H1 (cell line): Measurements from ENCODE around the gene ZNF729. TPM values are rescaled to one million over a fixed set of nuclear protein-coding genes. Genes with fewer than 3 reads are reported as not detected.

Experiments
- CTCF ChIA-PET: fragments of 300-600 bp; sonication (Branson Sonifier 250); formaldehyde crosslinking; loops from one replicate; lab custom pipeline; 2021; ENCODE audit not compliant: partially characterized antibody; lab: Charles Lee
- POLR2A ChIA-PET: fragments of 300-600 bp; sonication (Branson Sonifier 250); formaldehyde crosslinking; loops from one replicate; lab custom pipeline; 2021; ENCODE audit warnings: inconsistent platforms; ENCODE audit not compliant: partially characterized antibody; lab: Charles Lee
- DNase-seq, 2 experiments: peaks; one replicate each; pipeline versions ENCODE4 v3.0.0 to v3.0.0-alpha.2; 2010 to 2022; ENCODE audit warnings: low spot score in 2 of 2, low read depth in 1 of 2, mixed read lengths in 1 of 2
- FAIRE-seq: peaks from 2 replicates; lab custom pipeline; 2011; peaks lifted over from hg19 to GRCh38; lab: Jason Lieb, UNC
- H2AFZ ChIP-seq: 2 replicates; pipeline ENCODE4 v1.8.1; 2012; ENCODE audit warnings: low read length, inconsistent platforms
- H2AK5ac ChIP-seq: 2 replicates; pipeline ENCODE4 v1.6.1; 2013; ENCODE audit warnings: low read depth, low read length
- H2BK120ac ChIP-seq: replicated peaks from 2 replicates; pipeline ENCODE3; 2013; ENCODE audit warnings: low read depth, low read length, inconsistent platforms
- H2BK12ac ChIP-seq: 2 replicates; pipeline ENCODE4 v1.6.1; 2013; ENCODE audit warnings: low read depth, low read length
- H2BK15ac ChIP-seq: 2 replicates; pipeline ENCODE4 v1.6.1; 2013; ENCODE audit warnings: low read length
- H2BK20ac ChIP-seq: 2 replicates; pipeline ENCODE4 v1.6.1; 2013; ENCODE audit warnings: low read length
- H2BK5ac ChIP-seq: 2 replicates; pipeline ENCODE4 v1.6.1; 2013; ENCODE audit warnings: low read depth, low read length
- H3K14ac ChIP-seq: 2 replicates; pipeline ENCODE4 v1.6.1; 2013; ENCODE audit warnings: inconsistent platforms; ENCODE audit not compliant: insufficient read length
- H3K18ac ChIP-seq: 2 replicates; pipeline ENCODE4 v1.6.1; 2013; ENCODE audit warnings: low read length; ENCODE audit errors: extremely low read depth
- H3K23ac ChIP-seq: 2 replicates; pipeline ENCODE4 v1.6.1; 2013; ENCODE audit warnings: inconsistent platforms; ENCODE audit not compliant: insufficient read length
- H3K23me2 ChIP-seq: 2 replicates; pipeline ENCODE4 v1.6.1; 2013; ENCODE audit warnings: low read depth, low read length
- H3K27ac ChIP-seq: 2 replicates; pipeline ENCODE4 v1.6.1; 2011; ENCODE audit warnings: low read depth, low read length, inconsistent platforms
- H3K27me3 ChIP-seq, 4 experiments: replicated peaks in 1 of 4; 1 replicate in 1 of 4; 2 replicates in 3 of 4; pipeline versions ENCODE4 v1.6.1 to v1.8.1; 2011 to 2013; ENCODE audit warnings: low read length in 3 of 4, mild to moderate bottlenecking in 3 of 4, inconsistent platforms in 2 of 4, mixed read lengths in 2 of 4, moderate library complexity in 1 of 4; ENCODE audit not compliant: control insufficient read depth in 3 of 4, insufficient read depth in 3 of 4; ENCODE audit errors: extremely low read depth in 1 of 4
- H3K36me3 ChIP-seq, 4 experiments: 2 replicates each; pipeline versions ENCODE4 v1.6.1 to v1.8.1; 2011 to 2013; ENCODE audit warnings: mild to moderate bottlenecking in 4 of 4, low read length in 3 of 4, moderate library complexity in 2 of 4, control low read depth in 1 of 4, inconsistent platforms in 1 of 4; ENCODE audit not compliant: insufficient read depth in 4 of 4, control insufficient read depth in 2 of 4
- H3K4ac ChIP-seq: replicated peaks from 2 replicates; pipeline ENCODE3; 2013; ENCODE audit warnings: low read length, low read depth, mixed read lengths, inconsistent platforms; ENCODE audit not compliant: insufficient read length
- H3K4me1 ChIP-seq, 4 experiments: replicated peaks in 1 of 4; 1 replicate in 1 of 4; 2 replicates in 3 of 4; pipeline versions ENCODE4 v1.6.1 to v1.8.1; 2011 to 2013; ENCODE audit warnings: low read length in 3 of 4, inconsistent platforms in 2 of 4, mixed read lengths in 1 of 4; ENCODE audit not compliant: insufficient read depth in 4 of 4, control insufficient read depth in 3 of 4
- H3K4me2 ChIP-seq, 2 experiments: 2 replicates each; pipeline versions ENCODE4 v1.6.1 to v1.8.1; 2011 to 2013; ENCODE audit warnings: low read depth in 2 of 2, low read length in 2 of 2, control low read depth in 1 of 2, inconsistent platforms in 1 of 2, mild to moderate bottlenecking in 1 of 2; ENCODE audit not compliant: insufficient read depth in 1 of 2
- H3K4me3 ChIP-seq, 4 experiments: fragments of 200-600, 300-600 bp in 1 of 4; sonication (generic), shearing (Covaris generic), sonication (Bioruptor Twin) in 1 of 4; 2 replicates each; pipeline versions ENCODE4 v1.5.1 to v1.8.1; 2011 to 2016; ENCODE audit warnings: low read length in 4 of 4, low read depth in 3 of 4, control low read depth in 2 of 4, inconsistent platforms in 2 of 4, mild to moderate bottlenecking in 2 of 4, mixed read lengths in 1 of 4, moderate library complexity in 1 of 4; ENCODE audit not compliant: insufficient read depth in 2 of 4; ENCODE audit errors: extremely low read depth in 1 of 4
- H3K56ac ChIP-seq: replicated peaks from 2 replicates; pipeline ENCODE3; 2013; ENCODE audit warnings: low read depth, mild to moderate bottlenecking, mixed read lengths, low read length, inconsistent platforms; ENCODE audit not compliant: insufficient read length
- H3K79me1 ChIP-seq: 2 replicates; pipeline ENCODE4 v1.6.1; 2013; ENCODE audit warnings: low read depth, low read length, control low read depth
- H3K79me2 ChIP-seq, 2 experiments: 2 replicates each; pipeline versions ENCODE4 v1.6.1 to v1.8.1; 2012 to 2013; ENCODE audit warnings: low read length in 2 of 2, mild to moderate bottlenecking in 2 of 2, inconsistent platforms in 1 of 2; ENCODE audit not compliant: insufficient read depth in 2 of 2, control insufficient read depth in 1 of 2
- H3K9ac ChIP-seq, 4 experiments: replicated peaks in 1 of 4; 1 replicate in 1 of 4; 2 replicates in 3 of 4; pipeline versions ENCODE4 v1.6.1 to v1.8.1; 2011 to 2013; ENCODE audit warnings: low read depth in 3 of 4, low read length in 3 of 4, control low read depth in 2 of 4, mild to moderate bottlenecking in 2 of 4, moderate library complexity in 2 of 4, inconsistent platforms in 1 of 4; ENCODE audit errors: extremely low read depth in 1 of 4
- H3K9me3 ChIP-seq, 2 experiments: 2 replicates each; pipeline versions ENCODE4 v1.6.1 to v1.8.1; 2012 to 2013; ENCODE audit warnings: mild to moderate bottlenecking in 2 of 2, moderate library complexity in 2 of 2, control low read depth in 1 of 2, inconsistent platforms in 1 of 2, low read depth in 1 of 2, low read length in 1 of 2, mixed read lengths in 1 of 2; ENCODE audit not compliant: insufficient read depth in 2 of 2
- H4K20me1 ChIP-seq, 2 experiments: replicated peaks in 1 of 2; 2 replicates each; pipeline versions ENCODE3 to v1.8.1; 2011 to 2013; ENCODE audit warnings: inconsistent platforms in 2 of 2, low read length in 2 of 2, mild to moderate bottlenecking in 1 of 2; ENCODE audit not compliant: insufficient read depth in 2 of 2, control insufficient read depth in 1 of 2
- H4K5ac ChIP-seq: 2 replicates; pipeline ENCODE4 v1.6.1; 2013; ENCODE audit warnings: low read length, low read depth, mixed read lengths, inconsistent platforms; ENCODE audit not compliant: insufficient read length
- H4K8ac ChIP-seq: 2 replicates; pipeline ENCODE4 v1.8.0; 2013; ENCODE audit warnings: mild to moderate bottlenecking, moderate library complexity, low read length, inconsistent platforms; ENCODE audit not compliant: insufficient read depth; ENCODE audit errors: extremely low read depth
- H4K91ac ChIP-seq: replicated peaks from 2 replicates; pipeline ENCODE3; 2013; ENCODE audit warnings: low read length, mixed read lengths, inconsistent platforms; ENCODE audit not compliant: insufficient read length
- ATF3 ChIP-seq: IDR thresholded peaks from 2 replicates; pipeline ENCODE4 v1.6.1; 2011; ENCODE audit warnings: low read depth, mild to moderate bottlenecking, low read length; ENCODE audit not compliant: insufficient read depth
- CHD1 ChIP-seq: IDR thresholded peaks from 2 replicates; pipeline ENCODE4 v1.6.1; 2012; ENCODE audit warnings: low read depth, low read length, improper control_type of control experiment
- EP300 ChIP-seq, 2 experiments: IDR thresholded peaks; 1 replicate in 1 of 2; 2 replicates in 1 of 2; pipeline ENCODE4 v1.6.1; 2011 to 2012; ENCODE audit warnings: low read depth in 2 of 2, low read length in 2 of 2, mild to moderate bottlenecking in 2 of 2, borderline replicate concordance in 1 of 2, inconsistent platforms in 1 of 2, moderate library complexity in 1 of 2
- JUN ChIP-seq: IDR thresholded peaks from 2 replicates; pipeline ENCODE4 v1.6.1; 2011; ENCODE audit warnings: low read depth, mild to moderate bottlenecking, improper control_type of control experiment, low read length
- KDM4A ChIP-seq: IDR thresholded peaks from one replicate; pipeline ENCODE4 v1.7.1; 2012; ENCODE audit warnings: low read depth, mild to moderate bottlenecking, moderate library complexity, low read length, inconsistent platforms; ENCODE audit not compliant: severe bottlenecking
- MAX ChIP-seq: IDR thresholded peaks from 2 replicates; pipeline ENCODE4 v1.6.1; 2012; ENCODE audit warnings: inconsistent platforms
- PHF8 ChIP-seq: fragments of 200-600 bp; sonication (generic); conservative IDR thresholded peaks from 2 replicates; pipeline ENCODE4 v1.7.1; 2012; ENCODE audit warnings: low read depth, mild to moderate bottlenecking, inconsistent platforms, low read length, moderate library complexity
- POLR2A ChIP-seq, 2 experiments: IDR thresholded peaks; 1 replicate in 1 of 2; 2 replicates in 1 of 2; pipeline ENCODE4 v1.6.1; 2011; ENCODE audit warnings: low read depth in 2 of 2, low read length in 2 of 2, mild to moderate bottlenecking in 2 of 2; ENCODE audit errors: control extremely low read depth in 1 of 2
- POU5F1 ChIP-seq: IDR thresholded peaks from 2 replicates; pipeline ENCODE4 v1.6.1; 2011; ENCODE audit warnings: low read depth, mild to moderate bottlenecking, low read length, moderate library complexity
- RFX5 ChIP-seq: IDR thresholded peaks from 2 replicates; pipeline ENCODE4 v1.6.1; 2011; ENCODE audit warnings: low read depth, low read length, improper control_type of control experiment, borderline replicate concordance
- SIRT6 ChIP-seq: IDR thresholded peaks from one replicate; pipeline ENCODE4 v1.7.1; 2012; ENCODE audit warnings: low read length, inconsistent platforms
- SRF ChIP-seq: IDR thresholded peaks from 2 replicates; pipeline ENCODE4 v1.6.1; 2011; ENCODE audit warnings: mild to moderate bottlenecking, low read depth, low read length, moderate library complexity
- USF2 ChIP-seq: IDR thresholded peaks from 2 replicates; pipeline ENCODE4 v1.6.1; 2011; ENCODE audit warnings: low read length, improper control_type of control experiment
- YY1 ChIP-seq: IDR thresholded peaks from 2 replicates; pipeline ENCODE4 v1.6.1; 2011; ENCODE audit warnings: low read depth, mild to moderate bottlenecking, low read length
- WGBS, 2 experiments: shearing (Covaris generic) in 1 of 2; methylation state at CpG; one replicate each; pipeline versions ENCODE4 v1.1.6 to v1.1.7; 2013 to 2015; ENCODE audit warnings: low lambda C conversion rate in 2 of 2, mixed read lengths in 2 of 2, inconsistent platforms in 1 of 2, low coverage in 1 of 2, missing lambda C conversion rate in 1 of 2; ENCODE audit not compliant: insufficient replicate concordance in 2 of 2, insufficient coverage in 1 of 2, insufficient read length in 1 of 2; ENCODE audit errors: extremely low coverage in 1 of 2, missing lambda C conversion rate in 1 of 2; 5-methylcytosine and 5-hydroxymethylcytosine counted together
- polyA plus RNA-seq, 7 experiments: library from polyadenylated mRNA; depleted of rRNA in 3 of 7; stranded (reverse) in 5 of 7; unstranded in 2 of 7; fragments of >200 nt in 5 of 7; fragments of 200-250 nt in 2 of 7; gene quantifications; 1 replicate in 5 of 7; 2 replicates in 1 of 7; 4 replicates in 1 of 7; pipeline versions ENCODE4 v1.2.1 to v1.2.3, GENCODE V29; 2011 to 2013; ENCODE audit warnings: missing spikeins in 2 of 7, mixed read lengths in 2 of 7
- total RNA-seq: library from RNA; stranded (reverse); fragmentation: NEBNext Ultra II Directional; extraction: Animal tissue kit (Norgen Biotek cat#: 25700); gene quantifications from 2 replicates; pipeline ENCODE4 v1.2.1, GENCODE V29; 2021

Gene ZNF729
- total and polyA plus RNA-seq, 2 of the 8 experiments (the other 6 are each of a cell fraction or from before 2014, with no cell fraction given) = not detected

- no peak overlapping the region for H2BK5ac ChIP-seq
- H4K91ac ChIP-seq = no peak overlapping the region
- H3K79me1 ChIP-seq = no peaks in the 10 kb centered on the region
- no peaks in the 10 kb centered on the region for H3K4me1 ChIP-seq
- FAIRE-seq (no peak), DNase-seq (no peak)
- WGBS, 2 experiments = 87% methylated on average over 5 of the region's 5 CpGs; no CpG with 5 or more reads in 1 of the 2 experiments
- no peak overlapping the region for H2BK15ac ChIP-seq
- no peaks in the 10 kb centered on the region for H3K27me3 ChIP-seq
- no peak overlapping the region for H3K4ac ChIP-seq
- H2AK5ac ChIP-seq = no peak overlapping the region
- no peaks in the 10 kb centered on the region for H3K79me2 ChIP-seq
- POLR2A ChIA-PET = no interaction called here
- no peaks in the 10 kb centered on the region for H3K23me2 ChIP-seq
- H4K5ac ChIP-seq = no peak overlapping the region
- H2AFZ ChIP-seq = no peak overlapping the region
- H3K9ac ChIP-seq = no peak overlapping the region
- H2BK120ac ChIP-seq = no peak overlapping the region
- H4K8ac ChIP-seq = no peak overlapping the region
- H3K56ac ChIP-seq = no peak overlapping the region
- H3K4me2 ChIP-seq = no peak overlapping the region
- no peak overlapping the region for H3K4me3 ChIP-seq
- CTCF ChIA-PET = no interaction called here
- no peaks in the 10 kb centered on the region for H4K20me1 ChIP-seq
- H3K9me3 ChIP-seq = peaks cover 62 to 81% of the 10 kb centered on the region in 2 experiments
- H3K27ac ChIP-seq = no peak overlapping the region
- H3K18ac ChIP-seq = no peak overlapping the region
- H2BK12ac ChIP-seq = no peak overlapping the region
- no peak overlapping the region for H2BK20ac ChIP-seq
- H3K23ac ChIP-seq = no peak overlapping the region
- no peaks in the 10 kb centered on the region for H3K36me3 ChIP-seq
- no peak overlapping the region for H3K14ac ChIP-seq
- TF ChIP-seq RFX5 (no peak), EP300 (IDR thresholded peaks at IDR 0.05; ENCODE audit: borderline replicate concordance in 1 of 2, low read depth in 2 of 2, low read length in 2 of 2) (no peak), KDM4A (no peak), SIRT6 (no peak), POU5F1 (no peak), JUN (no peak), YY1 (no peak), MAX (no peak), CHD1 (no peak), PHF8 (no peak), POLR2A (IDR thresholded peaks at IDR 0.05; ENCODE audit: control extremely low read depth in 1 of 2, low read depth in 2 of 2, low read length in 2 of 2) (no peak), ATF3 (no peak), SRF (no peak), USF2 (no peak)
These were observed 23.1 kb upstream of the ZNF729 start for GRCh38 chr19:22263121-22263520.
